ENCODE measurements around the gene HHATL.

The HHATL gene

GRCh38 chr3:42652611-42653302, 49.8 kb downstream of the HHATL start:
- no peak for DNase-seq (ENCODE audit: low read depth in 2 of 2)

DNA sequence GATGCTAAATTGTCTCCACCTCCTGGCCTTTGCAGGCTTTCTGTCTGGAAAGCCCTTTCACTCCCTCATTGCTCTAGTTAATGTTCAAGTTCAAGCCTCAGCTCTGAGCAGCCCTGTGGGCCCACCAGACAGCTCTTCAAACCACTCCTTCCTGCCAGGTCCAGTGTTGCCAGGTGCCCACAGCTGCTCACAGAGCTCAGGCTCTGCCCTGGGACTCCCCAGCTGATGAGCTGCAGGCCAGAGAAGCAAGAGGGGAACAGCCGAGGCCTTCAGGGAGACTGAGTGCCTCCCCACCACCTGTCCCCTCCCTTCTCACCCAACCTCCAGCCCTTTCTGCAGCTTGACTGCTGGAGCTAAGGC, 50.4 kb downstream of the HHATL start:
- DNase-seq (ENCODE audit: low read depth in 2 of 2): no peak

DNA sequence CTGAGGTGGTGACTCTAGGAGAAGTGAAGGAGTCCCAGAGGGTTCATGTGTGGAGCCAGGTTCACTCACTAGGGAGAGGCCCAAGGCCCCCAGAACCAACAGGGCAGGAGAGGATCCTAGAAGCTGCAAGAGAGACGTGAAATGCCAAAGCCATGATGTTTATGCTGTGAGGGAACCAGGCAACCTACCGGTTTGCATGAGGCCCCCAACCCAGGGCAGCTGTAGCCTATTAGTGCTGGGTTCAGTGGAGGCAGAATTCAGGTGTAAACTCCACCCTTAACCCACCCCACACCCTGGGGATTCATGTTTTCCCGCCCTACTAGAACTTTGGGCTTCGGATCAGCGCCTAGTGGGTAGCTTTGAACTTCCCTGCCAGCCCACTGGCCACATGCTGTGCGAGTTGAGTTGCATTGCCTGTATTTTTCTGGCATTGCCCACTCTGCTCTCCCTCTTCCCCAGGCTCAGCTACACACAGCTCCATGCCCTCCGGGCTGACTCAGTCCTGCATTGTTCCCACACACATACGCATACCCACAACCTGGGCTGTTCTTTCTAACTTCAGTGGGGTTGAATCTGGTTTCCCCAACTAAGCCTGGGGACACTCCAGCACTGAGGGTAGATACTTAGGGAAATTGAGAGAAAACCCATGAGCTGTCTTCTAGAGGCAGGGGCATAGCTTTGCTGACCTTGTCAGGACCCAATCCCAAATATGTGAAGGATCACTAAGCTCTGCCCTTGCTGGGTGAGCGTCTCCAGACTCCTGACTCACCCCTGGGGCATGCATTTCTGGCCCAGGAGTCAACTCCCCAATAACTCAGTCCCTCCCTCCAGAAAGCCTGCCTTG, 51.1 kb downstream of the HHATL start:
- DNase-seq (ENCODE audit: low read depth in 2 of 2): no peak

GRCh38 chr3:42649783-42650182, 52.8 kb downstream of the HHATL start:
- no peak for DNase-seq (ENCODE audit: low read depth in 2 of 2)

GRCh38 chr3:42649006-42649405, 53.6 kb downstream of the HHATL start:
- DNase-seq (ENCODE audit: low read depth in 2 of 2): no peak

DNA sequence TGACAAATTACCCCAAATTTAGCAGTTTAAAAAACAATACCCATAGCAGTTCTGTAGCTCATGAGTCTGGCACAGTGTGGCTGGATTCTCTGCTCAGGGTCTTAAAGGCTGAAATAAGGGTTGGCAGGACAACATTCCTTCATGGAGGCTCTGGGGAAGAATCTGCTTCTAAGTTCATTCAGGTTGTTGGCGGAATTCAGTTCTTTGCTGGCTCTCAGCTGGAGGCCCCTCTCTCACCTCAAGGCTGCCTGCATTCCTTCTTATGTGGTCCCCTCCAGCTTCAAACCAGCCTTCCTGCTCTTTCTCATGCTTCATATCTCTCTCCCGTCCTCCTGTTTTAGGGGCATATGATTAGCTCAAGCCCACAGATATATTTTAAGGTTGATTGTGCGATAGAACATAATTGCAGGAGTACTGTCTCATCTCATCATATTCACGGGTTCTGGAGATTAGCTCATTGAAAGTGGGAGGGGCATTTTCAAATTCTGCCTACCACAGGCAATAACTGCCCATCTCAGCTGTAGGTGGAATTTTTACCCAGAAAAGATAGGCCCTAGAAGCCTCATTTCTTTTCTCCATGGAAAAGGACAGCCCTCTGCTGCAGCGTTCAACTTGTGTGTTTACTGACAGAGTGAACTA, 54.7 kb downstream of the HHATL start:
- no peak for DNase-seq (ENCODE audit: low read depth in 2 of 2)

All from activated CD4-positive, alpha-beta T cell treated with anti-CD3 and anti-CD28 coated beads for 24 hours (primary cell).